ENCODE results near the gene ACBD7. TPM values are rescaled to one million over a fixed set of nuclear protein-coding genes. Genes with fewer than 3 reads are reported as not detected.

The ACBD7 gene
- 1.3 and 4.6 TPM in 2 replicates for total RNA-seq

DNA sequence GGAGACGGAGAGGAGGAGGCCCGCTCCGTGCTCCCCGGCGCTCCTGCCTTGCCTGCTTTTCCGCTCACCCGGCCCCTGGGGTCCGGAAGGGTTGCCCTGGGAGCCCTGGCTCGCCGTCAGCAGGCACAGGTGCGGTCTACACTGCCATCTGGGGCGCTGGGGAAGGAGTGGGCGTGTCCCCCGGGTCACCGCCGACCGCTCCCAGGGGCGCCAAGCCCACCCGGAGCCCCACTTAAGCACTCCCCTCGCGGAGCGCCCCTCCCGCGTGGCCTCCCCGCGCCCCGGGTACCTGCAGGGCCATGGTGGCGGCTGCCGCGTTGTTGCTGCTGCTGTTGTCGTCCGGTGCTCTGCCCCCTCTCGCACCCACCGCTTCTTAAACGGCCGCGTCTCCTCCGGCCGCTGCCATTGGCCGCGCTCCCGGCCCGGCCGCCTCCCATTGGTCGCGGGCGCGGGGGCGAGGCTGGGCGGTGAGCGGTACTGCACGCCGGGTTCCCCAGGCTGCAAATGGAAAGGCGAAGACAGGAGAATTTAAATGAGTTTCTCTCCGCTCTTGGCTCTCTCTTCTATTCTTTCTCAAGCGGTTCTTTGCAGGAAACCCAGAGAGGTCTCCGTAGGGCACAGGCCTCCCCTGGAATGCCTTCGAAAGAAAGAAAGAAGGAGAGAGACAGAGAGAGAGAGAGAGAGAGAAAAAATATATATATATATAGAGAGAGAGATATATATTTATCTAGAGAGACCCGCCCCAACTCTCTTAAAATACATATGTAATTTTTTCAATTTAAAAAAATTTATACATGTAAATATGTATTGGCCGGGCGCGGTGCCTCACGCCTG, at the start of gene ACBD7:
TSS of gene ACBD7 (minus strand) at position 349 of the 834 bp plus-strand sequence. CDS start at position 301, 48 bp downstream.

DNA sequence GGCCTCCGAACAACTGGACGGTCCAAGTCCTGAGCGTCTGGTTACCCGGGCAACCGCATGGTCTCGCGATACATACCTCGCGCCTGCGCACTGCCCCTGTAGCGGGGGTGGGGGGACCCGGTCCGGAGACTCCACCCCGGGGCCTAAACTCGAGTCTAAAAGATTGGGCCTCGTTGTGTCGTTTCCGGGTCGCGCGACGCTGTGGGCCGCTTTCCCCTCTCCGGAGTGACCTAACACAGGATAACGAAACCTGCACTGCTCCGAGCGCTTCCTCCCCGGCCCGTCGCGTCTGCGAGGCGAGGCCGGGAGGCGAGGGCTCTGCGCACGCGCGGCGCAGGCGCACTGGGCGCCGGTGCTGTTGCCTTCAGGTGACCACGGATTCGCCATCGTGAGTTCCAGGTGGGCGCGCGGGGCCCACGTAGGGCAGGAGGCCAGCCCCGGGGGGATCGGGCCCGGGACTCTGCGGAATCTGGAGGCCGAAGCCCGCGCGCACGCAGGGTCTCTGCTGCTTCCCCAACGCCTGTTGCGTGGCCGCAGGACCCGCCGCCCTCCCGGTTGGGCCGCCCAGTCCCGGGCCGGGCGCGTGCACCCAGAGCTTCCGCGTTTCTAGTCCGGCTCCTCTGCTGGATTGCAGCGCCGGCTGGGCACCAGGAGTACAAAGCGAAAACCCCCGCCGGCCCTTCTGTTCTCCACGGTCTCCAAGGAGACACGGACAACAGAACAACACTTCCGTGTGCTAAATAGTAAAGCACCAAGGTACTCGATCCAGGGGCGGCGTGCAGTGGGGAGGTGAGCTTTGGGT, 8.6 kb upstream of the ACBD7 start, which contains the start of gene RPP38:
TSS of gene RPP38 (plus strand) at position 345 of the 802 bp plus-strand sequence. CDS start 5,960 bp downstream, outside the sequence.

DNA sequence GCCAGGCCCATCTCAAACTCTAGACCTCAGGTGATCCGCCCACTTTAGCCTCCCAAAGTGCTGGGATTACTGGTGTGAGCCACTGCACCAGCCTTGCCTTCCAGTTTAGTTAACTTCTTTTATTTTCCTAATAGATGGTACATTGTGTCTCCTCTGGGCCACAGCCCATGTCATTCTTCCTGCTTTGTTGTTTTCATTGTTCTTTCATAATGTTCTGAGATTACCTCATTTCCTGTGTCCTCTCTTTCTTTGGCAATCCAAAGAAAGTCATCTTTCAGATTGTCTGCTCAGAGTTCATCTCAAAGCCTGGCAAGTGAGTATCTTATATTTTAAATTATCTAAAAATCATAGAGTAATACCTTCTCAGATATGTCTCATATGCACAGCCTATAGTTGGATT, 44.9 kb downstream of the ACBD7 start, which contains the start of gene OLAH:
TSS of gene OLAH (plus strand) at position 270 of the 400 bp plus-strand sequence. CDS start 3,346 bp downstream, outside the sequence.

Other genes with a start within 250 kb of the ACBD7 start
- gene SUV39H2, start 209.9 kb downstream of the ACBD7 start, total RNA-seq, result 17.2 and 30.2 TPM in 2 replicates
- gene DCLRE1C, start 134.7 kb downstream of the ACBD7 start, total RNA-seq, result 6.2 and 8.5 TPM in 2 replicates
- 0.61 TPM in 1 of 2 replicates, not detected in the other for gene MEIG1, start 129.4 kb downstream of the ACBD7 start, total RNA-seq
- gene OLAH, start 44.8 kb downstream of the ACBD7 start, total RNA-seq, result under 0.01 TPM in 1 of 2 replicates, not detected in the other
- 14.0 and 18.4 TPM in 2 replicates for gene RPP38, start 8.6 kb upstream of the ACBD7 start, total RNA-seq
- 39.1 and 43.2 TPM in 2 replicates for gene NMT2, start 79.9 kb upstream of the ACBD7 start, total RNA-seq

Measured in epithelial cell of umbilical artery (primary cell).